NCI-H510A treated with DMSO at 0.1 percent for 48 hours (cell line): ENCODE measurements around the gene KIF1B.
A peak's percentile ranks its signal among the peaks of the same experiment; 100 is the strongest.

Experiments
- DNase-seq: peaks from one replicate; lab custom pipeline; 2025; lab: John Stamatoyannopoulos, UW

KIF1B gene, protein sequence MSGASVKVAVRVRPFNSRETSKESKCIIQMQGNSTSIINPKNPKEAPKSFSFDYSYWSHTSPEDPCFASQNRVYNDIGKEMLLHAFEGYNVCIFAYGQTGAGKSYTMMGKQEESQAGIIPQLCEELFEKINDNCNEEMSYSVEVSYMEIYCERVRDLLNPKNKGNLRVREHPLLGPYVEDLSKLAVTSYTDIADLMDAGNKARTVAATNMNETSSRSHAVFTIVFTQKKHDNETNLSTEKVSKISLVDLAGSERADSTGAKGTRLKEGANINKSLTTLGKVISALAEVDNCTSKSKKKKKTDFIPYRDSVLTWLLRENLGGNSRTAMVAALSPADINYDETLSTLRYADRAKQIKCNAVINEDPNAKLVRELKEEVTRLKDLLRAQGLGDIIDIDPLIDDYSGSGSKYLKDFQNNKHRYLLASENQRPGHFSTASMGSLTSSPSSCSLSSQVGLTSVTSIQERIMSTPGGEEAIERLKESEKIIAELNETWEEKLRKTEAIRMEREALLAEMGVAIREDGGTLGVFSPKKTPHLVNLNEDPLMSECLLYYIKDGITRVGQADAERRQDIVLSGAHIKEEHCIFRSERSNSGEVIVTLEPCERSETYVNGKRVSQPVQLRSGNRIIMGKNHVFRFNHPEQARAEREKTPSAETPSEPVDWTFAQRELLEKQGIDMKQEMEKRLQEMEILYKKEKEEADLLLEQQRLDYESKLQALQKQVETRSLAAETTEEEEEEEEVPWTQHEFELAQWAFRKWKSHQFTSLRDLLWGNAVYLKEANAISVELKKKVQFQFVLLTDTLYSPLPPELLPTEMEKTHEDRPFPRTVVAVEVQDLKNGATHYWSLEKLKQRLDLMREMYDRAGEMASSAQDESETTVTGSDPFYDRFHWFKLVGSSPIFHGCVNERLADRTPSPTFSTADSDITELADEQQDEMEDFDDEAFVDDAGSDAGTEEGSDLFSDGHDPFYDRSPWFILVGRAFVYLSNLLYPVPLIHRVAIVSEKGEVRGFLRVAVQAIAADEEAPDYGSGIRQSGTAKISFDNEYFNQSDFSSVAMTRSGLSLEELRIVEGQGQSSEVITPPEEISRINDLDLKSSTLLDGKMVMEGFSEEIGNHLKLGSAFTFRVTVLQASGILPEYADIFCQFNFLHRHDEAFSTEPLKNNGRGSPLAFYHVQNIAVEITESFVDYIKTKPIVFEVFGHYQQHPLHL (N-terminal part only)

DNA sequence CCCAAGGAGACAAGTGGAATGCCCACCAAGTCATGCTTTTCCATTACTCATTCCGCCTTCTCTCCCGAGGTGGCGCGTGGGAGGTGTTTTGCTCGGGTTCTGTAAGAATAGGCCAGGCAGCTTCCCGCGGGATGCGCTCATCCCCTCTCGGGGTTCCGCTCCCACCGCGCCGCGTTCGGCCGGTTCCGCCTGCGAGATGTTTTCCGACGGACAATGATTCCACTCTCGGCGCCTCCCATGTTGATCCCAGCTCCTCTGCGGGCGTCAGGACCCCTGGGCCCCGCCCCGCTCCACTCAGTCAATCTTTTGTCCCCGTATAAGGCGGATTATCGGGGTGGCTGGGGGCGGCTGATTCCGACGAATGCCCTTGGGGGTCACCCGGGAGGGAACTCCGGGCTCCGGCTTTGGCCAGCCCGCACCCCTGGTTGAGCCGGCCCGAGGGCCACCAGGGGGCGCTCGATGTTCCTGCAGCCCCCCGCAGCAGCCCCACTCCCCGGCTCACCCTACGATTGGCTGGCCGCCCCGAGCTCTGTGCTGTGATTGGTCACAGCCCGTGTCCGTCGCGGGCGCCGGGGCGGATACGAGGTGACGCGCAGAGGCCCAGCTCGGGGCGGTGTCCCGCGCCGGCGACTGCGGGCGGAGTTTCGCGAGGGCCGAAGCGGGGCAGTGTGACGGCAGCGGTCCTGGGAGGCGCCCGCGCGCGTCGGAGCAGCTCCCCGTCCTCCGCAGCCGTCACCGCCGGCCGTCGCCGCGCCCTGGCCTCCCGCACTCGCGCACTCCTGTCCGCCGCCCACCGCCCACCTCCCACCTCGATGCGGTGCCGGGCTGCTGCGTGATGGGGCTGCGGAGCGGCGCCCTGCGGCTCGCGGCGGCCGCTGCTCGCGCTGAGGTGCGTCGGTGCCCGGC is at the start of gene KIF1B:
Gene KIF1B (plus strand): TSS at position 666 of the 906 bp plus-strand sequence. CDS start 21,759 bp downstream, outside the sequence.
- DNase-seq: peak; percentile 100

DNA sequence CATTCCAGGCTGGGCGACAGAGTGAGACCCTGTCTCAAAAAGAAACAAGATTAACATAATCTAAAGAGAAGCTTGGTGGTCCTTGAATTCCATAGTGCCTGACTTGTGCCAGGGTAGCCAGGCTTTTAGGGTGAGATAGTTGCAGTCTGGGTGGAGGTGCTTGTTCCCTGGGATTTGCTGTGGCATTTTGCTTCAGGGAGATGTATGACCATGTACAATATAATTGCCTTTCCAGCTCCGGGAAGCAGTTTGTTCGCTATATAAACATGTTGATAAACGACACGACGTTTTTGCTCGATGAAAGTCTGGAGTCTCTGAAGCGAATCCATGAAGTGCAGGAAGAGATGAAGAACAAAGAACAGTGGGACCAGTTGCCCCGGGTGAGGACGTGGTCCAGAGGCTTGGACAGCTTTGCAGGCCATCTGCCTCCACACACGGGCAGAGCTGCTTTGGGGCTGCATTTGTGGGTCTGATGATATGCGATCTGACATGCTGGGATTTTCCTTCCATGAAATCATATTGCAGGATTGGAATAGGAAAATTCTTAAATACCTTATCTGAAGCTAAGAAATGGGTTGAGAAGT is 49.4 kb upstream of the KIF1B start:
- DNase-seq: no peak

DNA sequence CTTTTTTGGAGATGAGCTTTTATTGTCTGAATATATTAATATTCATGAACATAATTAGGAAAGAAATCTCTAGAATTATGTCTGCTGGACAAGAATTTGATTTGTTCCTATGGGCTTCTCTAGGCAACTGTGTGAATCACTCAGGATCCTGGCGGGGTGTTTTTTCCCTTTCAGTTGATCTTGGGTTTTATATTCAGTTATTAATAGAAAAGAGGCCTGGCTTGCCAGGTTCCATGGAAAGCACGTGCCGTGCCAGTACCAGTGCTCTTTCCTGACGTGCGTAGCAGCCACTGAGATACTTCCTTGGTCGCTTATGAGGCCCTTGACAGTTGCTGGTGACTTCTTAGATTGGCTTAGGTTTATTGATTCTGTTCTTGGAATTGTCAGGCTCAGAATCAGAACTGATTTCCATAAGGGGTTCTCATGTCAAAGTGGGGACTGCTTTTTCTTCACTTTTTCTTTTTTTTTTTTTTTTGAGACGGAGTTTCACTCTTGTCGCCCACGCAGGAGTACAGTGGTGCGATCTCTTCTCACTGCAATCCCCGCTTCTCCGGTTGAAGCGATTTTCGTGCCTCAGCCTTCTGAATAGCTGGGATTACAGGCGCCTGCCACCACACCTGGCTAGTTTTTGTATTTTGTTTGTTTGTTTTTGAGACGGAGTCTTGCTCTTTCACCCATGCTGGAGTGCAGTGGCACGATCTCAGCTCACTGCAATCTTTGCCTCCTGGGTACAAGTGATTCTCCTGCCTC is 48.7 kb upstream of the KIF1B start:
- DNase-seq: no peak

DNA sequence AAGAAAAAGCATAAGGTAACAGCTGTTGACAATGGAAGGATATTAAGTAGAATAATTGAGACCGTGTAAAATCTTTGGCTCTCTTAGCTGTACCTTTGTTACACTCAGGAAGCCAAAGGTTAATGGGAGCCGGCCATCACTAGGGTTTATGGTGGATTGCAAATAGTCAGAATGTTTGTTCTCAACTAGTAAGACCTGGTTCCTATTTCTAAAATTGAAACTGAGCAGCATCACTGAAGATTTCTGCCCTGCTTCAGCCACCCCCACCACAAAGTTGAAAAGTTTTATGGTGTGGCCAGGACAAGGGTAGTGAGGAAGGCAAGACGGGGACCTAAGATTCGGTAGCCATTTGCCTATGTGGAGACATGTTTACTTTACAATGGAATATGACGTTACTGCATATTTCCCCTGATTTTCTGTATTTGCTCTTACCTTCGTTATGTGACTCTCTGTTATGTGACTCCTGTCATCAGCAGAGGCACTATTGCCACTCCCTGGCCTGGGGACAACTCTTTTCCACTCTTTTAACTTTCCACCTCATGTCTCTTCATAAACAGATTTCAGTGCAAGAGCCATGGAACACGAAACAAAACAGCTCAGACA is 41.4 kb upstream of the KIF1B start:
- no peak for DNase-seq

DNA sequence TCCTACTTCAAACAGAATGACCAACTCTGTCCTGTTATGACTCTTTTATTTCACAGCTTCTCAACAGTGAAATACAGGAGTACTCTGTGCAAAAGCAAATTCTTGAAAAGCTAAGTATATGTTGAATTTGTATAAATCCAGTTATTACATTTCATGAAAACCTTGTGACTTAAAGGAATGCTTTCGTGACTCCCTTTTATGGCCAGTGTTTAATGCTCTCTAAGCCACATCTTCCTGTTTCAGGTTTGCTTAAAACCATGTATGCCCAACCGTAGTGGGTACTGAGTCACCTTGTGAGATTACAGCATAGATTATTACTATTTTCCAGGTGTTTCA is 40.2 kb upstream of the KIF1B start:
- no peak for DNase-seq

DNA sequence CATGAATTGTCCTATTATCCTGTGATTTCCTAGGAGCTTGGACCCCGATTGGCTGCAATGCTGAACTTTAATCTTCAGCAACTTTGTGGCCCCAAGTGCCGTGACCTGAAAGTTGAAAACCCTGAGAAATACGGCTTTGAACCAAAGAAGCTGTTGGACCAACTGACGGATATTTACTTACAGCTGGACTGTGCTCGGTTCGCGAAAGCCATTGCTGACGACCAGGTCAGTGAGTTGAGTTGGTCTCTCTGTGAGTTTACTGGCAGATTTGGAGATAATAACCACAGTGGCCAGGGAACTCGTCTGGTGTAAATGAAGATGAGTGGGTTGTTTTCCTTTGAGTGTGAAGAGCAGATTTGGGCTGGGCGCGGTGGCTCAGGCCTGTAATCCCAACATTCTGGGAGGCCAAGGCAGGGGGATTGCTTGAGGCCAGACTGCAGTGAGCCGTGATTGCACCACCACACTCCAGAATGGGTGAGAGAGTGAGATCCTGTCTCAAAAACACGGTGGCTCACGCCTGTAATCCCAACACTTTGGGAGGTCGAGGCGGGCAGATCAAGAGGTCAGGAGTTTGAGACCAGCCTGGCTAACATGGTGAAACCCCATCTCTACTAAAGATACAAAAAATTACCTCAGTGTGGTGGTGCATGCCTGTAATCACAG is 39.1 kb upstream of the KIF1B start:
- no peak for DNase-seq

DNA sequence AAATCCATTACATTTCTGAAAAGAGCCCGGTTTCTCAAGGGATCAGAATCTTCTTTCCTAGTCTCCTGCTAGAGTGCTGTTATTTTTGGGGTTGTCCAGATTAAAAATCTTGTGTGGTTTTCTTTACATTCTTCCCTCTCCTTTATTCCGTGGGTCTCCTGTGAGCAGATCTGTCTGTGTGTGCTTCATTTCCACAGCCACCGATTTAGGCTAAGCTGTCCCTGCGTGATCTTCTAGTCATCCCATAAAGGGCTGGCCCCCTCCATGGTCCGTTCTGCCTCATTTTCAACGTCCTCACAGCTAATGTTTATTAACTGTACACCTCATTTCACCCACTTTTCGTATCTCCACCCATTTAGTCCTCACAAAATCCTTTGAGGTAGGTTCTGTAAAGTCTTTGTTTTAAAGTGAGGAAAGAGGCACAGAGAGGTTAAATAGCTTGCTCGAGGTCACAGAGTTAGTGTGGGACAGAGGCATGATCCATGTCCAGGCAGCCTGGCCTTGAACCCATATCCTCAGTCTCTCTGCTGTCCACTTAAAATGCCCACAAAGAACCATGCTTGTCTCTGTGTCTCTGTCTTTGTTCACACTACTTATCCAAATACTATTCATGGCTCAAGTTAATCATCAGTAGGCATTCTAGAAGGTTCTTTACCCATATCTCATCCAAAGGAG is 38.2 kb upstream of the KIF1B start:
- DNase-seq: no peak

DNA sequence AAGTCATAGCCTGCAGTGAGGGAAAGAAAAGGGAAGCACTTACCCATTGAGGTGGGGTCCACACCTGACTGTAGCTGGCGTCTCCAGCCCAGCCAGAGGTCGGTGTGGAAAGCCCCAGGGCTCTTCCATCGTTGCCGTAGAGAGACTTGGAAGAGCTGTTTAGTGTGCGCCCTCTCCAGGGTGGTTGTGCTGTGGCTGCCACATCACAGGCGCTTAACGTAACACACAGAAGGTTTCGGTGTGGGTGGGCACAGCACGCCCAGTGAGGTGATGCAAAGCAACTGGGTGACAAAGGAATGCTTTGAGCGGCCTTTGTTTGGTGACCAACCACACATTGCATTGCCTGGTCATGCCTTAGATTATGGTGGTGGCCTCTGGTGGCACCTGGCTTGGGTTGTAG is 36.8 kb upstream of the KIF1B start:
- no peak for DNase-seq

DNA sequence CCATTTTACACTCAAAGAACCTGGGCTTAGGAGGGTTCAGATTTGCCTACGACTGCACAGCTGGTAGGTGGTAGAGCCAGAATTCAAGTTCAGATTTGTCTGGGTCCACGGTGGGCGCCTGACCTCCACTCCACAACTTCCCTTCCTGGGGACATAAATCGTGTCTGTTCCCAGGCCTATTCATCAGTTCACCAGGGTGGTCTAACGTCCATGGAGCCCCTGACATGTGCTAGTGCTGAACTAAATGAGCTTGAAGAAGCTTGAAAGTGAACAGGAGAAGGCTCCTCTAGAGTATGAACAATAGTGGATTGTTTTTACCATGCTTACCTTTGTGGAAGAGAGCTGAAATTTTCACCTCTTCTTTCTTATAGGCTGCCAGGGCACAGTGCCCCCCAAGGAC is 32.5 kb upstream of the KIF1B start:
- DNase-seq: no peak

DNA sequence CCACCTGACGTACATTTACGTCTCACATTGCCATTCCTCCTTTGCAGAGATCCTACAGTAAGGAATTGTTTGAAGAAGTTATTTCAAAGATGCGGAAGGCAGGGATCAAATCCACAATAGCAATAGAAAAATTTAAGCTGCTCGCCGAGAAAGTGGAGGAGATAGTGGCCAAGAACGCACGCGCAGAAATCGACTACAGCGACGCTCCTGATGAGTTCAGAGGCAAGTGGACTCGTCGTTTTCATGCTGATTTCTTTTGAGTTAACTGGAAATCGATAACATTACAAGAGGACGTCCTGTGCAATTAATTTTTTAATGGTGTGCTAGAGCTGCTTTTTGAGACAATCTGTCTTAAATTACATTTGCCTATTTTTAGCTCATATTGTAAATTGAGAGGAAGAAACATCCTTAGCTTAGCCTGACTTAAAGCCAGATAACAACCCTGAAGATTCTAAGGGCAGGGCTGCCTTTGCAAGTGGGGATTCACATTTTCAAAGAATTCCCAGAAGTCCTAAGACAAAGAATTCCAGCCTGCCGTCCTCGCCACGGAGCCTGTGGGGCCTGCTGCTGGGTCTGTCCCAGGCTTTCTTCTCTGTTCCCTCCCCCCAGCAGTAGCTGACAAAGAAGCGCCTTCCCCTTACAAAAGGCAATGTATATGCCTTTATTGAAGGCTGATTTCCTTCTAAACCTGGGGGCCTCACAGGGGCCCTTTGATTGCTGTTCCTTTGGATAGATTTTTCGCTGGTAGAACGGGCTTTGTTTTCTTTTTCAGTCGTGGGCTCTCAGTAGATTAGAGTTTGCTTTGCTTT is 31.6 kb upstream of the KIF1B start:
- DNase-seq: no peak

DNA sequence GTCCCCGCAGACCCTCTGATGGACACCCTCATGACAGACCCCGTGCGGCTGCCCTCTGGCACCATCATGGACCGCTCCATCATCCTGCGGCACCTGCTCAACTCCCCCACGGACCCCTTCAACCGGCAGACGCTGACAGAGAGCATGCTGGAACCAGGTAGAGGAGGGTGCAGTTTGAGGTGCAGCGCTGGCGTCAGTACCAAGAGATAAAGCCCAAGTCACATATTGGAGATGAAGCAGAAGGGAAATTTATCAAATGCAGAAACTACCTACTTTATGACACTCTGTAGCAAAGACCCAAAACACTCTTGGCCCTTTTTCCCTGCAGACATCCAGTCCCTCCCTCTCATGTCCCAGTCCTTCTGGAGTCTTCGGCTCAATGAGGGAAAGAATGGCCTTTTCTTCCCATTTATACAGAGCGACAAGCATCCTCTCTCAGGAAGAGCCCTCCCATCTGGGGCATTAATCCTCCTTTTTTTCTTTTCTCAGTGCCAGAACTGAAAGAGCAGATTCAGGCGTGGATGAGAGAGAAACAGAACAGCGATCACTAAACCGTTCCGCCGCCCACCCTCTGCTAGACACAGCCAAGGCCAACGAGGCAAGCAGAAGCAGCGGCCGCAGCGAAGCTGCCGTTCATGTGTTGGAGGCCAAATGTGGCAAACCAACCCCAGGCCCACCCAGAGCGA is 30.8 kb upstream of the KIF1B start:
- no peak for DNase-seq

DNA sequence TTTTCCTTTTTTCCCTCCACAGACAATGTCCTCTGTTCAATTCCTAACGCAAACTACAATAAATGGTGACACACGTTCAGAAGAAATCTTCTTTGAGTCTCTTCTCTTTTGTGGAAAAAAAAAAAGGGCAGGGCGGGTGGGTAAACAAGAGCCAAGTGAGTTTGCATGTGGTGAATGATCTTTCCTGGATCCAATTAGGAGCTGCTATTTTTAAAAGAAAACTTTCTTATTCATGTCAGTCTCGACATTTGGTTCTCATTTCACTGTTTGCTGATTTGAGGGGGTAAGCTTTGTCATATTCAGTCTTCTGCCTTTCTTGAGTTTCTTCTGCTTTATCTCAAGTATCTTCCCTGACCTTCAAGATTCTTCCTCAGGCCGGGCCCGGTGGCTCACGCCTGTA is 29.2 kb upstream of the KIF1B start:
- DNase-seq: no peak

DNA sequence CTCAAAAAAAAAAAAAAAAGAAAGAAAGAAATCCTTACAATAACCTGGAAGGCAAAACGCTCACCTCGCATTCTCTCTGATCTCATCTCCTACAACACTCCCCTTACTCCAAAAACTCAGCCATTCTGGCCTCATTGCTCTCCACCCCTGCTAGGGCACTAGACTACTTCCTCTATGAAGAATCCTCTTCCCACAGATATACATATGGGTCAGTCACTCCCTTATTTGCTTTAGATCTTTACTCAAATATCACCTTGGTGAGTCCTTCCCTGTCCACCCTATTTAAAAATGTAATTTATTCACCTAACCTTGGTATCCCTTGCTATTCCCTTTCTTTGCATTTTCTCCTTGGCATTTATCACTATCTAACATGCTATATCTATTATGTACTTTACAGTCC is 24.6 kb upstream of the KIF1B start:
- DNase-seq: no peak

DNA sequence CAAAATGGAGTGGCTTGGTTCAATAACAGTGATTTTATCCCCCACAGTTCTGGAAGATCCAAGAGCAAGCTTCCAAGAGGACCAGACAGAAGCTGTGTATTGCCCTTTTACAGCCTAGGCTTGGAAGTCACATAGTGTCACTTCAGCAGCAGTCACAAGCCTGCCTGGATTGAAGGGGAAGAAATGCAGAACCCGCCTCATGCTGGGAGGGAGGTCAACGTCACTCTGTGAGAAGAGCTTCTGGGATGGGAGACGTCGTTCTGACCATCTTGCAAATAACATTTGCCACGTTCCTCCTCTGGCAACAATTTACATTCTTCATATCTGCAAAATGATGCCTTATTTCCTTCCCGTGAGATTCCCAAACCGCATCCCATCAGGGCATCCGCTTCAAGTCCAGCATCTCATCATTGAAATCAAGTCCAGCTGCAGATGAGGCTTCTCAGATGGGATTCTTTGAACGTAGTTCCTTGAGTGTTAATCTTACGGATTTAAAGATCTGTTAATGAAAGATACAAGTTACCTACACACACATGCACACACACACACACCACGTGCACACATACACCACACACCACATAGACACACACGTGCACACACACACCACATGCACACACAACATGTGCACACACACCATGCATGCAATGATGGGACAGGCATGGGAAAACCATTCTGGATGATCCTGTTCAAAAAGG is 23.9 kb upstream of the KIF1B start:
- no peak for DNase-seq

DNA sequence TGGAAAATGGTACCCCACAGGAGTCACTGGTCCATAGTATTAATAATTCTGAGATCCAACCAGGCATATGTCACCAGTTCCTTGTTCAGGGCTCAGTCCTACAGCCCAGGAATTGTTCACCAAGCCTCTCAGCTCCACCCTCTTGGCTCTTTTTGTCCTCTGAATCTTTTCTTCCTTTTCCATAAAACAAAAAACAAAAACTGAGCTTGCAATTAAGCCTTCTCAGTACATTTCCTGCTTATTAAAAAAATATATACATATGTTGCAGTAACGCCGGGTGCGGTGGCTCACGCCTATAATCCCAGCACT is 23.4 kb upstream of the KIF1B start:
- no peak for DNase-seq

DNA sequence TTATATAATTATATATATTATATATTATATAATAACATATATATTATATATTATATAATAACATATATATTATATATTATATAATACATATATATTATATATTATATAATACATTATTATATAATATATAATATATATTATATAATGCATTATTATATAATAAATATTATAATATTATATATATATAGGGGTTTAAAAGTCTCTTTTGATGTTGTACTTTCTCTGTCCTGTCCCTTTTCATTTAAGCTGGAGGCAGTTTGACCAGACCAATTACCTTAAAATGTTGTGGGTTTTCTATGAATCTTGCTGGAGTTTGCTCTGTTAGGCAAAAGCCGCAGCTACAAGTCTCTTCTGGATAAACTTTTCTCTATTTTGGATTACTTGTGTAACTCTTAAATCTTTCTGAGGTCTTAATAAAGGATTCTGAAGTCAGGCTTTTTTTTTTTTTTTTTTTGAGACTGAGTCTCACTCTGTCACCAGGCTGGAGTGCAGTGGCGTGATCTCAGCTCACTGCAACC is 22.2 kb upstream of the KIF1B start:
- no peak for DNase-seq

DNA sequence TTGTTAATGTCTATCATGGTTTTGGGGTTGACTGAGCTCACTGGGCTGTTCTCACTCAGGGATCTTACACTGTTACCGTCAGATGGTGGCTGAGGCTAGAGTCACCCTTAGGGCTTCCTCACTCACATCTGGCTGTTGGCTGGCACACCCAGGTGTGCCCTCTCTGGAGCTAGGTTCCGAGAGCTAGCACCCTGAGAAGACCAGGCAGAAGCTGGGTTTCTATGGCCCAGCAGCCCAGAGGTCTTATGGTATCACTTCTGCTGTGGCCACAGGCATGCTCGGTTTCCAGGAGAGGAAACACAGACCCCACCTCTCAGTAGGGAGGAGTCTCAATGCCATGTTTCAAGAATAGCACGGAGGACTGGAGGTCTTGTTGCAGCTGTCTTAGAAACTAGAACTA is 20.7 kb upstream of the KIF1B start:
- DNase-seq: no peak
